Right atrium auricular region (tissue), 2 donors: Measurements from ENCODE around the gene VPS50. TPM values are rescaled to one million over a fixed set of nuclear protein-coding genes. Genes with fewer than 3 reads are reported as not detected.

Experiments used
- DNase-seq: peaks from one replicate; pipeline ENCODE4 v3.0.0-alpha.2; 2019; ENCODE audit warnings: low spot score
- H3K27ac ChIP-seq, 2 donors: fragments of 200-600 bp; sonication (generic); 1 replicate in 1 of 2; 2 replicates in 1 of 2; pipeline ENCODE4 v1.5.1; 2016 to 2019
- H3K27me3 ChIP-seq, 2 donors: fragments of 200-600 bp; sonication (generic); one replicate each; pipeline versions ENCODE4 v1.5.1 to v1.6.0; 2017 to 2019
- H3K36me3 ChIP-seq: fragments of 200-600 bp; sonication (generic); one replicate; pipeline ENCODE4 v1.5.1; 2016
- H3K4me1 ChIP-seq, 2 donors: fragments of 200-600 bp; sonication (generic); one replicate each; pipeline versions ENCODE4 v1.5.1 to v1.6.0; 2017 to 2019
- H3K4me3 ChIP-seq, 2 donors: fragments of 200-600 bp; sonication (generic); 1 replicate in 1 of 2; 2 replicates in 1 of 2; pipeline ENCODE4 v1.5.1; 2017 to 2019; ENCODE audit warnings: mild to moderate bottlenecking in 1 of 2, moderate library complexity in 1 of 2
- H3K9me3 ChIP-seq, 2 donors: fragments of 200-600 bp; sonication (generic); one replicate each; pipeline ENCODE4 v1.5.1; 2019
- CTCF ChIP-seq, 2 donors: fragments of 200-600 bp; sonication (generic); IDR thresholded peaks; one replicate each; pipeline ENCODE4 v1.5.1; 2019; ENCODE audit warnings: antibody characterized with exemption in 2 of 2
- total RNA-seq, 2 donors: library from RNA; depleted of rRNA; stranded (reverse); fragments of >200 nt; gene quantifications; one replicate each; pipeline ENCODE4 v1.1.0, GENCODE V29; 2016

The VPS50 gene
- total RNA-seq, 2 donors from 2014 or later = 8.8 to 22.7 TPM

GRCh38 chr7:93212881-93213280, 19.3 kb upstream of the VPS50 start:
- no peaks in the 10 kb centered on the region for H3K9me3 ChIP-seq
- H3K27ac ChIP-seq = no peak overlapping the region
- H3K36me3 ChIP-seq = no peaks in the 10 kb centered on the region
- H3K4me1 ChIP-seq = no peaks in the 10 kb centered on the region
- DNase-seq = no peak
- TF ChIP-seq CTCF (IDR thresholded peaks at IDR 0.05) = no peak
- H3K27me3 ChIP-seq = no peaks in the 10 kb centered on the region
- H3K4me3 ChIP-seq = no peak overlapping the region

- no peaks in the 10 kb centered on the region for H3K36me3 ChIP-seq
- no peak overlapping the region for H3K27ac ChIP-seq
- no peak for TF ChIP-seq CTCF (IDR thresholded peaks at IDR 0.05)
- DNase-seq = no peak
- H3K9me3 ChIP-seq = no peaks in the 10 kb centered on the region
- no peaks in the 10 kb centered on the region for H3K4me1 ChIP-seq
- H3K27me3 ChIP-seq = no peaks in the 10 kb centered on the region
- H3K4me3 ChIP-seq = no peak overlapping the region
Observed at GRCh38 chr7:93218997-93219827, 13.0 kb upstream of the VPS50 start.

- Histone ChIP-seq H3K27ac (no peak overlapping the region), H3K27me3 (no peaks in the 10 kb centered on the region), H3K9me3 (no peaks in the 10 kb centered on the region), H3K4me1 (no peaks in the 10 kb centered on the region), H3K36me3 (no peaks in the 10 kb centered on the region), H3K4me3 (no peak overlapping the region)
- TF ChIP-seq CTCF (IDR thresholded peaks at IDR 0.05) = no peak
- DNase-seq = no peak
Observed at GRCh38 chr7:93219868-93220267, 12.3 kb upstream of the VPS50 start.

- Histone ChIP-seq H3K4me3 (no peak within 1 kb of the TSS), H3K4me1 (peaks cover 0 to under 1% of the 10 kb centered on the region in 2 donors), H3K36me3 (no peaks in the 10 kb centered on the region), H3K27me3 (no peaks in the 10 kb centered on the region), H3K9me3 (no peaks in the 10 kb centered on the region), H3K27ac (no peak within 1 kb of the TSS)
- TF ChIP-seq CTCF (IDR thresholded peaks at IDR 0.05) = no peak
- DNase-seq = no peak
Observed at GRCh38 chr7:93226310-93226709, 5.9 kb upstream of the VPS50 start, which contains the start of gene HEPACAM2. TSS of gene HEPACAM2 (minus strand) at chr7:93226469.

- Histone ChIP-seq H3K36me3 (no peaks in the 10 kb centered on the region), H3K4me3 (no peak overlapping the region), H3K4me1 (peaks cover 0 to 14% of the 10 kb centered on the region in 2 donors), H3K27me3 (no peaks in the 10 kb centered on the region), H3K9me3 (no peaks in the 10 kb centered on the region), H3K27ac (no peak overlapping the region)
- DNase-seq = no peak
- TF ChIP-seq CTCF (IDR thresholded peaks at IDR 0.05) = peak; percentile 77 to 82
Observed at GRCh38 chr7:93228302-93228701, 3.9 kb upstream of the VPS50 start.
